ENCODE data around the gene HMGCL.

HMGCL gene

GRCh38 chr1:23793018-23793781 lies 32.0 kb downstream of the HMGCL start (continued):
- TF ChIP-seq POU6F1 (CRISPR knock-in tag; IDR thresholded peaks at IDR 0.05; ENCODE audit: borderline replicate concordance, low read depth): no peak
- no peak for TF ChIP-seq ZNF70 (CRISPR knock-in tag; IDR thresholded peaks at IDR 0.05)
- no peak for TF ChIP-seq SNAI2 (CRISPR knock-in tag; IDR thresholded peaks at IDR 0.05)
- no peak for TF ChIP-seq ZNF565 (CRISPR knock-in tag; conservative IDR thresholded peaks at IDR 0.05; ENCODE audit: low read depth)
- TF ChIP-seq TCF4 (CRISPR knock-in tag; IDR thresholded peaks at IDR 0.05; ENCODE audit: borderline replicate concordance): no peak
- TF ChIP-seq ZFP3 (CRISPR knock-in tag; IDR thresholded peaks at IDR 0.05): no peak

- ATAC-seq: no peak; the same call in 2 of the 3 replicates
- TF ChIP-seq POU6F1 (CRISPR knock-in tag; IDR thresholded peaks at IDR 0.05; ENCODE audit: borderline replicate concordance, low read depth) (no peak), OSR1 (CRISPR knock-in tag; IDR thresholded peaks at IDR 0.05) (no peak), ZNF565 (CRISPR knock-in tag; conservative IDR thresholded peaks at IDR 0.05; ENCODE audit: low read depth) (no peak), ZNF8 (CRISPR knock-in tag; IDR thresholded peaks at IDR 0.05) (no peak), BACH2 (CRISPR knock-in tag; IDR thresholded peaks at IDR 0.05; ENCODE audit: borderline replicate concordance) (no peak), ARNTL (CRISPR knock-in tag; IDR thresholded peaks at IDR 0.05; ENCODE audit: borderline replicate concordance, low read depth) (no peak)
Measured at GRCh38 chr1:23792151-23792945, 32.9 kb downstream of the HMGCL start.

GRCh38 chr1:23791516-23792047 lies 33.6 kb downstream of the HMGCL start:
- peak; percentile 45 for ATAC-seq
- no peak for TF ChIP-seq PPARA (CRISPR knock-in tag; IDR thresholded peaks at IDR 0.05; ENCODE audit: borderline replicate concordance)
- no peak for TF ChIP-seq TSHZ2 (CRISPR knock-in tag; IDR thresholded peaks at IDR 0.05)
- TF ChIP-seq POU6F1 (CRISPR knock-in tag; IDR thresholded peaks at IDR 0.05; ENCODE audit: borderline replicate concordance, low read depth): no peak
- TF ChIP-seq GLIS3 (CRISPR knock-in tag; IDR thresholded peaks at IDR 0.05): no peak
- no peak for TF ChIP-seq OSR1 (CRISPR knock-in tag; IDR thresholded peaks at IDR 0.05)
- no peak for TF ChIP-seq SNAI2 (CRISPR knock-in tag; IDR thresholded peaks at IDR 0.05)
- TF ChIP-seq ZNF70 (CRISPR knock-in tag; IDR thresholded peaks at IDR 0.05): no peak
- no peak for TF ChIP-seq CREB5 (CRISPR knock-in tag; IDR thresholded peaks at IDR 0.05; ENCODE audit: low read depth)
- no peak for TF ChIP-seq BACH2 (CRISPR knock-in tag; IDR thresholded peaks at IDR 0.05; ENCODE audit: borderline replicate concordance)
- no peak for TF ChIP-seq ZNF8 (CRISPR knock-in tag; IDR thresholded peaks at IDR 0.05)
- no peak for TF ChIP-seq PATZ1 (CRISPR knock-in tag; IDR thresholded peaks at IDR 0.05; ENCODE audit: borderline replicate concordance)
- no peak for TF ChIP-seq ESRRG (CRISPR knock-in tag; IDR thresholded peaks at IDR 0.05)
